T-cell (primary cell): Measurements from ENCODE around the gene SLC10A2. TPM values are rescaled to one million over a fixed set of nuclear protein-coding genes. Genes with fewer than 3 reads are reported as not detected.
"Not testable (repeated sequence)": the region's sequence is repeated elsewhere in the genome, so short reads cannot be mapped to it uniquely, and the experiment has no call there.

Experiments
- ATAC-seq, 4 experiments: fragments of 200-7000 bp in 3 of 4; fragments of 150-1000 bp in 1 of 4; cut with Tn5 transposase; replicated peaks in 1 of 4; 1 replicate in 3 of 4; 2 replicates in 1 of 4; pipeline ENCODE4 v1.10.0; 2021; ENCODE audit warnings: moderate library complexity in 3 of 4, mild to moderate bottlenecking in 2 of 4, moderate number of reproducible peaks in 1 of 4
- CTCF ChIA-PET, 2 donors: fragments of 300-600 bp; sonication (Branson Sonifier 250); formaldehyde crosslinking; loops; one replicate each; lab custom pipeline; 2022; ENCODE audit warnings: antibody characterized with exemption in 2 of 2; lab: Charles Lee
- POLR2A ChIA-PET, 2 donors: fragments of 300-600 bp; sonication (Branson Sonifier 250); formaldehyde crosslinking; loops; one replicate each; lab custom pipeline; 2022; ENCODE audit warnings: antibody characterized with exemption in 2 of 2; lab: Charles Lee
- DNase-seq, 35 experiments: peaks; one replicate each; pipeline versions ENCODE4 v3.0.0 to v3.0.0-alpha.2; 2013 to 2023
- H3K27ac ChIP-seq: one replicate; pipeline ENCODE4 v1.5.1; 2013; ENCODE audit warnings: low read length
- H3K27me3 ChIP-seq, 2 experiments: replicated peaks in 1 of 2; 1 replicate in 1 of 2; 2 replicates in 1 of 2; pipeline versions ENCODE4 v1.6.1 to v1.7.0; 2013; ENCODE audit warnings: low read length in 1 of 2, mixed read lengths in 1 of 2; ENCODE audit not compliant: control insufficient read depth in 2 of 2, insufficient read depth in 2 of 2; ENCODE audit errors: extremely low read depth in 1 of 2
- H3K36me3 ChIP-seq, 2 donors: 1 replicate in 1 of 2; 2 replicates in 1 of 2; pipeline versions ENCODE4 v1.6.1 to v1.7.0; 2013; ENCODE audit warnings: low read length in 1 of 2; ENCODE audit not compliant: control insufficient read depth in 2 of 2, insufficient read depth in 1 of 2; ENCODE audit errors: extremely low read depth in 1 of 2
- H3K4me1 ChIP-seq, 2 experiments: 1 replicate in 1 of 2; 2 replicates in 1 of 2; pipeline versions ENCODE4 v1.6.1 to v1.7.0; 2013; ENCODE audit warnings: low read length in 2 of 2, mixed read lengths in 1 of 2; ENCODE audit not compliant: insufficient read depth in 2 of 2, control insufficient read depth in 1 of 2; ENCODE audit errors: extremely low read depth in 1 of 2
- H3K4me3 ChIP-seq, 2 donors: 1 replicate in 1 of 2; 2 replicates in 1 of 2; pipeline versions ENCODE4 v1.5.1 to v1.7.0; 2013; ENCODE audit warnings: mild to moderate bottlenecking in 2 of 2, low read length in 1 of 2, moderate library complexity in 1 of 2; ENCODE audit not compliant: control insufficient read depth in 1 of 2; ENCODE audit errors: extremely low read depth in 1 of 2
- H3K9me3 ChIP-seq: 2 replicates; pipeline ENCODE4 v1.7.0; 2013
- H3K27ac Mint-ChIP-seq, 2 donors: one replicate each; pipeline ENCODE4 v1.8.0; 2020 to 2021; ENCODE audit warnings: mild to moderate bottlenecking in 2 of 2, mixed read lengths in 2 of 2
- H3K27me3 Mint-ChIP-seq, 2 donors: one replicate each; pipeline ENCODE4 v1.8.0; 2021 to 2022; ENCODE audit warnings: mixed read lengths in 2 of 2
- H3K36me3 Mint-ChIP-seq: one replicate; pipeline ENCODE4 v1.8.0; 2021; ENCODE audit warnings: mixed read lengths
- H3K4me1 Mint-ChIP-seq, 3 donors: one replicate each; pipeline ENCODE4 v1.8.0; 2020 to 2022; ENCODE audit warnings: mixed read lengths in 3 of 3, mild to moderate bottlenecking in 1 of 3
- H3K4me3 Mint-ChIP-seq, 3 donors: one replicate each; pipeline ENCODE4 v1.8.0; 2020 to 2022; ENCODE audit warnings: mild to moderate bottlenecking in 3 of 3, mixed read lengths in 3 of 3, moderate library complexity in 3 of 3
- H3K9me3 Mint-ChIP-seq, 3 donors: one replicate each; pipeline ENCODE4 v1.8.0; 2020 to 2022; ENCODE audit warnings: mixed read lengths in 3 of 3
- WGBS: methylation state at CpG from one replicate; pipeline ENCODE4 v1.1.5; 2013; ENCODE audit warnings: missing lambda C conversion rate; ENCODE audit not compliant: insufficient coverage; 5-methylcytosine and 5-hydroxymethylcytosine counted together
- total RNA-seq, 35 experiments: library from RNA in 6 of 35; stranded (reverse) in 6 of 35; fragments of 120-200 nt in 1 of 35; gene quantifications; one replicate each; pipeline versions ENCODE4 v1.2.1 to v1.2.4 and lab custom pipeline; 2013 to 2026

The SLC10A2 gene
- total RNA-seq, 5 donors from 2014 or later (not counting 1 experiment from before 2014, with no cell fraction given): not detected

- POLR2A ChIA-PET: no interaction called here
- Mint-ChIP-seq H3K27ac (no peak overlapping the region), H3K36me3 (no peaks in the 10 kb centered on the region), H3K9me3 (no peaks in the 10 kb centered on the region), H3K4me3 (no peak overlapping the region), H3K4me1 (no peaks in the 10 kb centered on the region), H3K27me3 (no peaks in the 10 kb centered on the region)
- Histone ChIP-seq H3K27me3 (no peaks in the 10 kb centered on the region), H3K36me3 (no peaks in the 10 kb centered on the region), H3K4me3 (no peak overlapping the region), H3K4me1 (no peaks in the 10 kb centered on the region), H3K27ac (no peak overlapping the region), H3K9me3 (no peaks in the 10 kb centered on the region)
- CTCF ChIA-PET: no interaction called here
- no peak for DNase-seq
- no peak for ATAC-seq
- 20% methylated on average over 1 of the region's 2 CpGs for WGBS
Measured at GRCh38 chr13:103101500-103101899, 35.3 kb upstream of the SLC10A2 start.

DNA sequence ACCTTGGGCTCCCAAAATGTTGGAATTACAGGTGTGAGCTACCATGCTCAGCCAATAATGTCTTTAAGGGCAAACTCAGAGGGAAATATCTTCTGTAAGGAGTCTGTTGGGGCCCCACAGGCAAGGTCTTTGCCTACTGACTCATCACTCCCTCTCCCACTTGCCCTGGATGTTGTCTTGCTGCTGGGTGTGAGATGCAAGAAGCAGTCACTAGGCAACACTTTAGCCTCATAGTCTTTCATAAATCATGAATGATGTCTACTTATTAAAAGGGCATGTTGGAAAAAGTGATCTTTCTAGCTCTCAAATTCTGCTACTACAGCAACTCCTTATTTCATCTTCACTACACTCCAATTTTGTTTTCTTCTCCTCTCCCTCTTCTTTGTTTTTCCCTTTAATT, 34.6 kb upstream of the SLC10A2 start:
- H3K4me3 ChIP-seq: no peak overlapping the region

DNA sequence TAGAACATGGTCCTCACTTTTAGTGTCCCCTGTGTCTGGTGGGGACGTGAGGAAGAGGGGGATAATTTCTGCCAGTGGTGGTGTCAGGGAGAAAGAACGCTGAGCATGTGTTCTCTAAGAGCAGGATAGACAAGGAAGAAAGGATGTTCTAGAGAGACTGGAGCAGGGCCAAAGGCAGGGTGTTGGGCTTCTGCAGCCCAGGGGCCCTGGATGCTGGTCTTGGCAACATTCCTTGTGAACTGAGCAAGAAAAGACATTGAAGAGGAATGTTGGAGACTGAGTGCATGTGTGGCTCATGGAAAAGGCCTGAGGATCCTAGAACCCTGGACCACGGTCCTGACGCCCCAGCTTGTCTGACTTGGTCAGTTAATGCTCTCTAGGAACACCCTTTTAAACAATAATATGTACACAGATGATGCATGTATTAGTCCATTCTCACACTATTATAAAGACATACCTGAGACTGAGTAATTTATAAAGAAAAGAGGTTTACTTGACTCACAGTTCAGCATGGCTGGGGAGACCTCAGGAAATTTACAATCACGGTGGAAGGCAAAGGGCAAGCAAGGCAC, 33.6 kb upstream of the SLC10A2 start:
- ATAC-seq: no peak
- ChIA-PET POLR2A (no interaction called here), CTCF (no interaction called here)
- Histone ChIP-seq H3K36me3 (no peaks in the 10 kb centered on the region), H3K4me3 (no peak overlapping the region), H3K4me1 (no peaks in the 10 kb centered on the region), H3K27me3 (no peaks in the 10 kb centered on the region), H3K27ac (no peak overlapping the region), H3K9me3 (no peaks in the 10 kb centered on the region)
- H3K36me3 Mint-ChIP-seq: no peaks in the 10 kb centered on the region
- peaks cover 0 to under 1% (median 0%) of the 10 kb centered on the region in 3 donors for H3K9me3 Mint-ChIP-seq
- 67% methylated on average over 2 of the region's 5 CpGs for whole genome bisulfite sequencing
- H3K27me3 Mint-ChIP-seq: no peaks in the 10 kb centered on the region
- no peak overlapping the region for H3K4me3 Mint-ChIP-seq
- no peaks in the 10 kb centered on the region for H3K4me1 Mint-ChIP-seq
- H3K27ac Mint-ChIP-seq: no peak overlapping the region
- DNase-seq: no peak

More for the DNA sequence above, 34.6 kb upstream of the SLC10A2 start:
- Mint-ChIP-seq H3K9me3 (no peaks in the 10 kb centered on the region), H3K4me3 (no peak overlapping the region), H3K4me1 (no peaks in the 10 kb centered on the region), H3K36me3 (no peaks in the 10 kb centered on the region), H3K27ac (no peak overlapping the region), H3K27me3 (no peaks in the 10 kb centered on the region)
- Histone ChIP-seq H3K9me3 (no peaks in the 10 kb centered on the region), H3K27me3 (no peaks in the 10 kb centered on the region), H3K36me3 (no peaks in the 10 kb centered on the region), H3K4me1 (no peaks in the 10 kb centered on the region), H3K27ac (no peak overlapping the region)
- ChIA-PET CTCF (no interaction called here), POLR2A (no interaction called here)
- no peak for DNase-seq
- no peak for ATAC-seq

DNA sequence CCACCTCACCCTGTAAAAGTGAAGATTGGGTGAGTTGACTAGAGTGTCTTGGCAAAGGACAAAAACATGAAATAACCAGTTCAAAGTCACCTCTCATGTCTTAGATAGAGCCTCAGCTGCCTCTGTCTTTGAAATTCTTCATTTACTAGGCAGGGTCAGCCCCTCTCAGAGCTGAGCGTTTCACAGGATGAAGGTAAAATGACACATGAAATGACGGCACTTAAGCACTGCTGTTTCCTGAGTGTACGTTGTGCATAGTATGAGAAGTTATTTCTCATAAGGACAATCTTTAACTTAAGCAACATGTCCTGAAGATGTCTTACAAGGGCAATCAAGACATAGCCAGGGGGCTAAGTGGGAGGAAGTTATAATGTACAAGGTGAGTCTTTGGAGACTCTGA, 32.3 kb upstream of the SLC10A2 start:
- Mint-ChIP-seq H3K27ac (no peak overlapping the region), H3K4me3 (no peak overlapping the region), H3K36me3 (no peaks in the 10 kb centered on the region), H3K4me1 (no peaks in the 10 kb centered on the region), H3K9me3 (peaks cover 3 to 13% (median 6%) of the 10 kb centered on the region in 3 donors), H3K27me3 (no peaks in the 10 kb centered on the region)
- Histone ChIP-seq H3K36me3 (no peaks in the 10 kb centered on the region), H3K4me1 (no peaks in the 10 kb centered on the region), H3K9me3 (no peaks in the 10 kb centered on the region), H3K27me3 (no peaks in the 10 kb centered on the region), H3K4me3 (no peak overlapping the region), H3K27ac (no peak overlapping the region)
- 63% methylated on average over 2 of the region's 3 CpGs for WGBS
- ATAC-seq (no peak), DNase-seq (no peak)
- CTCF ChIA-PET: no interaction called here
- POLR2A ChIA-PET: no interaction called here

DNA sequence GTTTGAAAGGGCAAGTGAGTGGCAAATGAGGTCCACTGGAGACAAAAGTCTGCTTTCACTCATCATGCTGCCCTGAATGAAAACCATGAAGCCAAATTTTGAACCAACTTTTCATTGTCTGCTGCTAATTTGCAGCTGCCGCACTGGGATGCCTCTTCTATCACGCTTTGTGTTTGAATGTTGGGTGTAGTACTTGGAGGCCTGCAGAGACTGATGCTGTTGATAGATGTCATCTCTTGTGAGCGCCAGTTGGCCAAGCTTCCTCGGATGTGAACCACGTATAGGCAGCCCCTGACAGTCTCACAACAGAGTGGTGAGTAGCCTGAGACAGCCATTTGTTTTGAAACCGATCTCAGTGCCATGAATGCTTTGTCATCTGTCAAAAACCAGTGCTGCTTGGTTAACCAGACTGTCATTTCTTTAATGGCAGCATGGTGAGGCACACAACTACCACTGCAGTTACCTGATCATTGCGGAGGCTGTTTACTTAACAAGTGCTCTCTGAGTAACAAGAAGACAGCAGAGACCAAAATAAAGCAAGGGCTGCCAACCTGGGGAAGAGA, 31.2 kb upstream of the SLC10A2 start:
- CTCF ChIA-PET: no interaction called here
- H3K9me3 ChIP-seq: no peaks in the 10 kb centered on the region
- 76% methylated on average over 7 of the region's 7 CpGs for WGBS
- H3K4me3 ChIP-seq: no peak overlapping the region
- no peaks in the 10 kb centered on the region for H3K4me1 ChIP-seq
- no peaks in the 10 kb centered on the region for H3K27me3 ChIP-seq
- no peaks in the 10 kb centered on the region for H3K4me1 Mint-ChIP-seq
- ATAC-seq (no peak), DNase-seq (no peak)
- no peak overlapping the region for H3K27ac ChIP-seq
- H3K4me3 Mint-ChIP-seq: no peak overlapping the region
- no peaks in the 10 kb centered on the region for H3K36me3 ChIP-seq
- POLR2A ChIA-PET: no interaction called here
- no peaks in the 10 kb centered on the region for H3K27me3 Mint-ChIP-seq
- H3K27ac Mint-ChIP-seq: no peak overlapping the region
- peaks cover 6 to 17% (median 10%) of the 10 kb centered on the region in 3 donors for H3K9me3 Mint-ChIP-seq
- no peaks in the 10 kb centered on the region for H3K36me3 Mint-ChIP-seq

GRCh38 chr13:103093649-103094048, 27.4 kb upstream of the SLC10A2 start:
- H3K27ac Mint-ChIP-seq, H3K4me3 ChIP-seq, POLR2A ChIA-PET, H3K27me3 ChIP-seq, H3K27ac ChIP-seq, H3K4me3 Mint-ChIP-seq, H3K27me3 Mint-ChIP-seq, H3K9me3 ChIP-seq, H3K36me3 ChIP-seq, ATAC-seq, H3K4me1 Mint-ChIP-seq, H3K4me1 ChIP-seq, DNase-seq, H3K36me3 Mint-ChIP-seq, CTCF ChIA-PET: not testable (repeated sequence)
- WGBS: no CpG with 5 or more reads among the region's 1 CpG
- H3K9me3 Mint-ChIP-seq: peaks cover 6 to 24% (median 13%) of the 10 kb centered on the region in 3 donors

GRCh38 chr13:103087275-103087674, 21.1 kb upstream of the SLC10A2 start:
- Histone ChIP-seq H3K36me3 (no peaks in the 10 kb centered on the region), H3K27me3 (no peaks in the 10 kb centered on the region), H3K4me1 (no peaks in the 10 kb centered on the region), H3K4me3 (no peak overlapping the region), H3K9me3 (no peaks in the 10 kb centered on the region), H3K27ac (no peak overlapping the region)
- ATAC-seq: no peak
- Mint-ChIP-seq H3K27me3 (no peaks in the 10 kb centered on the region), H3K36me3 (no peaks in the 10 kb centered on the region), H3K9me3 (peaks cover 4 to 7% (median 5%) of the 10 kb centered on the region in 3 donors), H3K4me1 (no peaks in the 10 kb centered on the region), H3K27ac (no peak overlapping the region), H3K4me3 (no peak overlapping the region)
- ChIA-PET POLR2A (no interaction called here), CTCF (no interaction called here)
- 30% methylated on average over 1 of the region's 3 CpGs for WGBS
- DNase-seq: no peak
